GM12878 (cell line): ENCODE results near the gene MFAP4.

Experiments used
- HDAC6 ChIP-seq: fragments of 200-600 bp; sonication (generic); IDR thresholded peaks from one replicate; pipeline ENCODE4 v1.8.0; 2017; ENCODE audit warnings: antibody characterized with exemption; ENCODE audit not compliant: unreplicated experiment
- KDM1A ChIP-seq: fragments of 200-600 bp; sonication (generic); IDR thresholded peaks from 2 replicates; pipeline ENCODE4 v1.6.1; 2016; ENCODE audit warnings: borderline replicate concordance
- MEF2A ChIP-seq: IDR thresholded peaks from 2 replicates; pipeline ENCODE4 v1.6.1; 2011; ENCODE audit warnings: low read depth, mild to moderate bottlenecking, low read length, moderate library complexity; ENCODE audit not compliant: insufficient read depth
- PKNOX1 ChIP-seq: fragments of 450-650 bp; IDR thresholded peaks from 2 replicates; pipeline ENCODE4 v1.6.1; 2016; ENCODE audit warnings: mild to moderate bottlenecking
- POLR2A ChIP-seq: IDR thresholded peaks from 2 replicates; pipeline ENCODE4 v1.6.1; 2011; ENCODE audit warnings: low read depth, mild to moderate bottlenecking, low read length
- POLR2AphosphoS5 ChIP-seq: IDR thresholded peaks from 2 replicates; pipeline ENCODE4 v1.6.1; 2011; ENCODE audit warnings: mild to moderate bottlenecking, low read length, inconsistent platforms
- RAD51 ChIP-seq: fragments of 450-650 bp; IDR thresholded peaks from 2 replicates; pipeline ENCODE4 v1.6.1; 2016; ENCODE audit warnings: moderate library complexity, mild to moderate bottlenecking, inconsistent platforms
- RELB ChIP-seq: fragments of 450-650 bp; IDR thresholded peaks from 2 replicates; pipeline ENCODE4 v1.6.1; 2017; ENCODE audit warnings: low read depth, mild to moderate bottlenecking, moderate library complexity
- SREBF2 ChIP-seq: IDR thresholded peaks from 2 replicates; pipeline ENCODE4 v1.6.1; 2012; ENCODE audit warnings: mild to moderate bottlenecking, low read length
- TAF1 ChIP-seq: IDR thresholded peaks from 2 replicates; pipeline ENCODE4 v1.6.1; 2011; ENCODE audit warnings: mild to moderate bottlenecking, low read depth, low read length, borderline replicate concordance
- YY1 ChIP-seq: IDR thresholded peaks from 2 replicates; pipeline ENCODE4 v1.6.1; 2011; ENCODE audit warnings: low read depth, mild to moderate bottlenecking, low read length
- ZNF24 ChIP-seq: fragments of 450-650 bp; IDR thresholded peaks from 2 replicates; pipeline ENCODE4 v1.6.1; 2017; ENCODE audit warnings: antibody characterized with exemption, mild to moderate bottlenecking
- TF ChIP-seq, protein P1 (sequence below), 3 experiments: IDR thresholded peaks in 2 of 3; conservative IDR thresholded peaks in 1 of 3; 2 replicates each; pipeline ENCODE4 v1.5.1; 2011; ENCODE audit warnings: low read depth in 3 of 3, low read length in 3 of 3, mild to moderate bottlenecking in 3 of 3, control low read depth in 2 of 3, moderate library complexity in 2 of 3, inconsistent platforms in 1 of 3, mixed read lengths in 1 of 3; ENCODE audit not compliant: control insufficient read depth in 2 of 3, insufficient read depth in 1 of 3; ENCODE audit errors: extremely low read depth in 1 of 3

- TF ChIP-seq SREBF2 (no peak), ZNF24 (no peak), KDM1A (no peak), POLR2AphosphoS5 (no peak), YY1 (no peak), HDAC6 (no peak), RAD51 (no peak), RELB (no peak), TAF1 (no peak), MEF2A (no peak), POLR2A (no peak), PKNOX1 (no peak)
- TF ChIP-seq, protein P1, sequence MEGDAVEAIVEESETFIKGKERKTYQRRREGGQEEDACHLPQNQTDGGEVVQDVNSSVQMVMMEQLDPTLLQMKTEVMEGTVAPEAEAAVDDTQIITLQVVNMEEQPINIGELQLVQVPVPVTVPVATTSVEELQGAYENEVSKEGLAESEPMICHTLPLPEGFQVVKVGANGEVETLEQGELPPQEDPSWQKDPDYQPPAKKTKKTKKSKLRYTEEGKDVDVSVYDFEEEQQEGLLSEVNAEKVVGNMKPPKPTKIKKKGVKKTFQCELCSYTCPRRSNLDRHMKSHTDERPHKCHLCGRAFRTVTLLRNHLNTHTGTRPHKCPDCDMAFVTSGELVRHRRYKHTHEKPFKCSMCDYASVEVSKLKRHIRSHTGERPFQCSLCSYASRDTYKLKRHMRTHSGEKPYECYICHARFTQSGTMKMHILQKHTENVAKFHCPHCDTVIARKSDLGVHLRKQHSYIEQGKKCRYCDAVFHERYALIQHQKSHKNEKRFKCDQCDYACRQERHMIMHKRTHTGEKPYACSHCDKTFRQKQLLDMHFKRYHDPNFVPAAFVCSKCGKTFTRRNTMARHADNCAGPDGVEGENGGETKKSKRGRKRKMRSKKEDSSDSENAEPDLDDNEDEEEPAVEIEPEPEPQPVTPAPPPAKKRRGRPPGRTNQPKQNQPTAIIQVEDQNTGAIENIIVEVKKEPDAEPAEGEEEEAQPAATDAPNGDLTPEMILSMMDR (IDR thresholded peaks at IDR 0.05 in 2 of 3, conservative IDR thresholded peaks at IDR 0.05 in 1 of 3; ENCODE audit: control insufficient read depth in 2 of 3, extremely low read depth in 1 of 3, insufficient read depth in 1 of 3, low read depth in 3 of 3, low read length in 3 of 3), result no peak
These were observed 42.5 kb downstream of the MFAP4 start for GRCh38 chr17:19344311-19345066.
